ENCODE results near the gene SLCO1A2.

GRCh38 chr12:21379218-21379617 lies 44.5 kb upstream of the SLCO1A2 start:
- TF ChIP-seq CTCF (IDR thresholded peaks at IDR 0.05; ENCODE audit: extremely low read depth in 1 of 2, insufficient read depth in 1 of 2, low read depth in 1 of 2, low read length in 2 of 2) (no peak), MAX (IDR thresholded peaks at IDR 0.05; ENCODE audit: insufficient read depth, insufficient read length) (no peak)

All from endothelial cell of umbilical vein (primary cell).